ENCODE results near the gene PRPF6. TPM values are rescaled to one million over a fixed set of nuclear protein-coding genes. Genes with fewer than 3 reads are reported as not detected.

The PRPF6 gene
- total and polyA plus RNA-seq, 7 donors, result 23.4 to 59.9 (median 44.9) TPM

DNA sequence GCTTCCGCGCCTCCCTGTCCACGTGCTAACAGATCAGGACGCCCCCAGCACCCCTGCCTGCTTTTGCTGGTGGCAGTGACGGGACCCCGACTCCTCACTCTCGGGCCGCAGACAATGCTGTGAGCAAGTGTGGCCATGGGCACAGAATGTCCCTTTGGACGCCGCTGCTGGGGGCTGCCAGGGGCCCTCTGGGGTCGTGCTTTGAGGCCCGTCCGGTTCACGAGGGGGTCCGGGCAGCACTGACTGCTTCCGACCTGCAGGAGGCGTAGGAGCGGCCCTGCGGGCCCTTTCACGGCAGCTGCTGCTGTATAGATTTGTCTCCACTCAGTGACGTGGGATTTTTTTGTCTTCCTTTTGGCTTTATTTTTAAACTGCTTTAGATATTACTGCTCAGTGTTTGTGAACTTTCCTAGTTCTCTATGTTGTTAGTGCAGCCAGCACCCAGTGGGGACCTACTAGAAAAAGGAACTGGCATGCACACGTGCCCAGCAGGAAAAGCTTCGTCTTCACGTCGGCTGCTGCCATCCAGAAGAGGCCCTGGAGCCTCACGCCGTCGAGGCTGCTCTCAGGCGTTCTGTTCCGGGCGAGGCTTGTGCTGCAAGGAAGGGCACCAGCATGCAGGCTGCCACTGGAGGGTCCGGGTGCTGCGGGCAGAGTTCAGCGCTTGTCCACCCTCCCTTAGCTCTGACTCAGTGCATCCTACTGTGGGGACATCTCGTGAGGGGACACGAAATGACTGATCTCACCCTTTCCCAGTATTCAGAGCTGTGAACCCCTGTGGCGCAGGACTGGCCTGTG lies 46.5 kb upstream of the PRPF6 start:
- intact Hi-C loops (cut with DNase I), result no loop called here
- Histone ChIP-seq H3K9me3 (no peaks in the 10 kb centered on the region), H3K27ac (no peak overlapping the region), H3K4me1 (peaks cover 0 to 5% (median 0%) of the 10 kb centered on the region in 4 donors), H3K4me3 (no peak overlapping the region), H3K27me3 (no peaks in the 10 kb centered on the region), H3K36me3 (peaks cover 19 to 85% (median 37%) of the 10 kb centered on the region in 4 donors)
- no peak for DNase-seq
- TF ChIP-seq EP300 (IDR thresholded peaks at IDR 0.05) (no peak), POLR2AphosphoS5 (IDR thresholded peaks at IDR 0.05) (no peak), POLR2A (IDR thresholded peaks at IDR 0.05) (no peak)
- TF ChIP-seq, protein P1, sequence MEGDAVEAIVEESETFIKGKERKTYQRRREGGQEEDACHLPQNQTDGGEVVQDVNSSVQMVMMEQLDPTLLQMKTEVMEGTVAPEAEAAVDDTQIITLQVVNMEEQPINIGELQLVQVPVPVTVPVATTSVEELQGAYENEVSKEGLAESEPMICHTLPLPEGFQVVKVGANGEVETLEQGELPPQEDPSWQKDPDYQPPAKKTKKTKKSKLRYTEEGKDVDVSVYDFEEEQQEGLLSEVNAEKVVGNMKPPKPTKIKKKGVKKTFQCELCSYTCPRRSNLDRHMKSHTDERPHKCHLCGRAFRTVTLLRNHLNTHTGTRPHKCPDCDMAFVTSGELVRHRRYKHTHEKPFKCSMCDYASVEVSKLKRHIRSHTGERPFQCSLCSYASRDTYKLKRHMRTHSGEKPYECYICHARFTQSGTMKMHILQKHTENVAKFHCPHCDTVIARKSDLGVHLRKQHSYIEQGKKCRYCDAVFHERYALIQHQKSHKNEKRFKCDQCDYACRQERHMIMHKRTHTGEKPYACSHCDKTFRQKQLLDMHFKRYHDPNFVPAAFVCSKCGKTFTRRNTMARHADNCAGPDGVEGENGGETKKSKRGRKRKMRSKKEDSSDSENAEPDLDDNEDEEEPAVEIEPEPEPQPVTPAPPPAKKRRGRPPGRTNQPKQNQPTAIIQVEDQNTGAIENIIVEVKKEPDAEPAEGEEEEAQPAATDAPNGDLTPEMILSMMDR (IDR thresholded peaks at IDR 0.05), result no peak
- WGBS, 2 donors, result 88 to 90% methylated on average over 37 of the region's 37 CpGs

DNA sequence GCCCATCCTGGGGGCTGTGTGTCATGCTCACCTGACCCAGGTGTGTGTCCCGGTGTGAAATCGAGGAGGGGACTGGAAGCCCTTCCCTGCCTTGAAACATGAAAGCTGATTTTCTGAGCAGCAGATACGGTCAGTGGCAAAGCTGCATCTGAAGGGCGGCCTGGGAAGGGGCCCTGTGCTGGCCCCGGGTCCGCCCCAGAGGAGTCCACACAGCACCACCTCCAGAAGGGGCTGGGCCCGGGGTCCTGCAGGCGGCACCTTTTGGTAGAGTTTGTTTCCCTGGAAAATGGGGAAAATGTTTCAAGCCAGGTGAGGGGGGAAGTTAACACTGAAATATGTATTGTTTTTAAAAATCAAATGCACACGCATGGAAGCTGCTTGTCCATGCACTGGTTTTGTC lies 45.5 kb upstream of the PRPF6 start:
- H3K9me3 ChIP-seq, result no peaks in the 10 kb centered on the region
- peaks cover 24 to 85% (median 31%) of the 10 kb centered on the region in 4 donors for H3K36me3 ChIP-seq
- DNase-seq, result no peak
- TF ChIP-seq, protein P1 (IDR thresholded peaks at IDR 0.05), result no peak
- TF ChIP-seq POLR2A (IDR thresholded peaks at IDR 0.05) (no peak), EP300 (IDR thresholded peaks at IDR 0.05) (no peak), POLR2AphosphoS5 (IDR thresholded peaks at IDR 0.05) (no peak)
- 92 to 95% methylated on average over 9 of the region's 9 CpGs for WGBS, 2 donors
- intact Hi-C loops (cut with DNase I), result no loop called here
- no peak overlapping the region for H3K4me3 ChIP-seq
- peaks cover 0 to 5% (median 0%) of the 10 kb centered on the region in 4 donors for H3K4me1 ChIP-seq
- no peaks in the 10 kb centered on the region for H3K27me3 ChIP-seq
- H3K27ac ChIP-seq, result no peak overlapping the region

DNA sequence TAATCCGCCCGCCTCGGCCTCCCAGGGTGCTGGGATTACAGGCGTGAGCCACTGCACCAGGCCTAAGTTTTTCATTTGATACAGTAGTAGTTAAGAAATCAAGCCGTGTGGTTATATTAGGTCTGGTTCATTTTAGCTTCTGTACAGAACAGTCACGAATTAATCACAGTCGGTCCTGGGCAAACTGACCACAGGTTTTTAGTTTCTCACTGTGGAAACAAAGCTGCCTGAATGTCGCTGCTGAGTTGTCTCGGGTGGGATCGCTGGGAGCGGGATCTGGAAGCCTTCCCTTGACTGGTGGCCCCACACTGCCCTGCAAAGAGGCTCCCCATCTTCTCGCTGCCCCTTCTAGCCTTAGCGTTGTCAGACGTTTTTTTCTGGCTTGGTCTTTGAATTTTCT lies 43.3 kb upstream of the PRPF6 start:
- peaks cover 0 to 5% (median 1%) of the 10 kb centered on the region in 4 donors for H3K4me1 ChIP-seq

DNA sequence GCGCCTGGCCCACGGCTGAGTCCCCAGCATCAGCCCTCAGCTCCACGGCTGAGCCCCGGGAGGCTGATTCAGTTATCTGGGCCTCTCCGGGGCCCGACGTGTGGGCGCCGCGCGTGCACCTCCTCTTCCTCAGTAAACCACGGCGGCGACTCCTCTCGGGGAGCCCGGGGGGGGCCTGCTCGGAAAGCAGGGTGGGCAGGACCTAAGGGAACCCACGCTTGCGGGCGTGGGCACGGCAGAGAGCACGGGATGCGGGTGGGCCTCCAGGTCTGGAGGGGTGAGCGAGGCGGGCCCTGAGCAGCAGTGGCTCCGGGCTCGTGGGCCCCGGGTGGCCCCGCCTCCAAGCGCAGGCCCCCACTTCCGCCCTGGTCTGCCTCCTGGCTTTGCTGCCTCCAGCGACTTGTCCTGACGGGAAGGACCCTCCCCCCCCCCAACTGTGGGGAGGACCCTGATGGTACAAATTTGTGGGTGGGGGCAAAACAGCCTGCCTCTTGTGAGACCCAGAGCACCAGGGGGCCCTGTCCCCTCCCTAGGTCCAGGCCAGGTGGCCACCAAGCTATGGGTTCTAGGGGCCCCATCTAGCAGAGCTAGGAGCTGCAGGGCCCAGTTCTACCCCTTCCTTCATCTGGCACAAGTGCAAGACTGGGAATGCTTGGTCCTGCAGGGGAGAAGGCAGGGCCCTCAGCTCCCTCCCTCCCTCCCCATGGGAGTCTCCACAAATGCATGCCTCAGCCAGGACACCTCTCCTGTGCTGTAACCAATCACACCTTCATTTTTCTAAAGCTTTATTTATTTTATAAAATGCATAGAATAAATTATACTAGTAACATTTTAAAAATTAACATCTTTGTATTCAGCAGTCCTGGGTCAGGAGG lies 41.6 kb upstream of the PRPF6 start:
- DNase-seq, result peak; percentile 63
- Histone ChIP-seq H3K27me3 (no peaks in the 10 kb centered on the region), H3K27ac (no peak overlapping the region), H3K36me3 (peaks cover 33 to 82% (median 35%) of the 10 kb centered on the region in 4 donors), H3K4me3 (no peak overlapping the region), H3K9me3 (no peaks in the 10 kb centered on the region), H3K4me1 (peaks cover 0 to 14% (median 2%) of the 10 kb centered on the region in 4 donors)
- intact Hi-C loops (cut with DNase I), result no loop called here
- TF ChIP-seq, protein P1 (IDR thresholded peaks at IDR 0.05), result no peak
- TF ChIP-seq EP300 (IDR thresholded peaks at IDR 0.05), result no peak
- TF ChIP-seq POLR2A (IDR thresholded peaks at IDR 0.05), result no peak
- TF ChIP-seq POLR2AphosphoS5 (IDR thresholded peaks at IDR 0.05), result no peak
- 77 to 91% methylated on average over 33 of the region's 33 CpGs for WGBS, 2 donors

More for the DNA sequence above, 43.3 kb upstream of the PRPF6 start:
- Histone ChIP-seq H3K27me3 (no peaks in the 10 kb centered on the region), H3K9me3 (no peaks in the 10 kb centered on the region), H3K36me3 (peaks cover 19 to 76% (median 22%) of the 10 kb centered on the region in 4 donors), H3K4me3 (no peak overlapping the region), H3K27ac (no peak overlapping the region)
- intact Hi-C loops (cut with DNase I), result no loop called here
- DNase-seq, result no peak
- TF ChIP-seq POLR2A (IDR thresholded peaks at IDR 0.05) (no peak), POLR2AphosphoS5 (IDR thresholded peaks at IDR 0.05) (no peak), EP300 (IDR thresholded peaks at IDR 0.05) (no peak)
- TF ChIP-seq, protein P1 (IDR thresholded peaks at IDR 0.05), result no peak
- WGBS, 2 donors, result 87 to 94% methylated on average over 14 of the region's 14 CpGs
